GM19328 (cell line): Measurements from ENCODE around the gene CHAC2.
A peak's percentile ranks its signal among the peaks of the same experiment; 100 is the strongest.
"Not testable (repeated sequence)": the region's sequence is repeated elsewhere in the genome, so short reads cannot be mapped to it uniquely, and the experiment has no call there.

Experiments used
- ATAC-seq: cut with Tn5 transposase; IDR thresholded peaks from one replicate; pipeline ENCODE4 v1.9.1; 2021; ENCODE audit warnings: mild to moderate bottlenecking, moderate library complexity; ENCODE audit not compliant: unreplicated experiment

The CHAC2 gene

DNA sequence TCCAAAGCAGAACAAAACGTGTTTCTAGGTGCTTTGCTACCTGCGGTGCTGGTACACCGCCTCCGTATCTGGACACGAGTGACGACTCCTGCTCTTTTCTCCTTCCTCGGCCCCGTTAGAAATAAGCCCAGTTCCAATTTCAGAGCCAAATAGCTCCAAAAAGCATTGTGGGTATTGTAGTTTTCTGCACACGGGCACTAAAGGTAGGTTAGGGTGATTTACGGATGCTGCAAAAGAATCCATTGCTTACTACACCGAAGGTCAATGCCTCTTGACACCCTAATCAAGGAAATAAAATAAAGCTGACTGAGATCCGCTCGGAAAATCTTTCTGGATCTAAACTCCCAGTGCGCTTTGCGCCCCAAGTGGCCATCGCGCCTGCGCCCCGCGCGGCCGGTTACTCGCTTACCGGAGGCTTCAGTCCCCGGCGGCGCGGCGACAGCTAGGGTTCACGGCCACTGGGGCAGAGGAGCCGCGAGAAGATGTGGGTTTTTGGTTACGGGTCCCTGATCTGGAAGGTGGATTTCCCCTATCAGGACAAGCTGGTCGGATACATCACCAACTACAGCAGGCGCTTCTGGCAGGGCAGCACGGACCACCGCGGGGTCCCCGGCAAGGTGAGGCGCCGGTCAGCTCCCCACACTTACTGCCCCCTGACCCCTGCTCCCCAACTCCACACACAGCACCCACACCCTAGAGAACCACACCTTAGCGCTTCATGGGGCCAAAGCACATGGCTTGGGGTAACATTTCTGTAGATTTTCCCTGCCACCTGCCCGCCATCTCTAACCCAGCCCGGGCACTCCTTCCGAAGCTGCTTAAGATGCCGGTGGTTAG is at the start of gene CHAC2:
CHAC2 (plus strand) TSS at position 400 of the 837 bp plus-strand sequence; CDS start at position 483, 83 bp downstream.
- peak; percentile 90 for ATAC-seq

GRCh38 chr2:53720944-53721343 is 46.7 kb upstream of the CHAC2 start:
- not testable (repeated sequence) for ATAC-seq

GRCh38 chr2:53724536-53724935 is 43.1 kb upstream of the CHAC2 start:
- no peak for ATAC-seq

GRCh38 chr2:53725662-53726061 is 41.9 kb upstream of the CHAC2 start:
- no peak for ATAC-seq

DNA sequence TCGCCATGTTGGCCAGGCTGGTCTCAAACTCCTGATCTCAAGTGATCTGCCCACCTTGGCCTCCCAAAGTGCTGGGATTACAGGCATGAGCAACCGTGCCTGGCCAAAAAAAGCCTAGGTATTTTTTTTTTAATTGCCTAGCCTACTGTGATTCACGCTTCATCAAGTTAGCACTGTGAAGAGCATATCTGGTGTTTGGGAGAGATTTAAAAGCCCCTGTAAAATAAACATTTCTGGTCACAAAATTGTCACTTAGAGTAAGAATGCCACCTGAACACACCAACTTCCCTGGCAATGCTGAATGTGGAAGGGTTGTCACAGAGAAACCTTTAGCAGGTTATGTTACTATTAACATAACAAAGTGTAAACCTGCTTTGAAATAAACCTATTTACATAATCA is 39.7 kb upstream of the CHAC2 start:
- ATAC-seq = no peak

DNA sequence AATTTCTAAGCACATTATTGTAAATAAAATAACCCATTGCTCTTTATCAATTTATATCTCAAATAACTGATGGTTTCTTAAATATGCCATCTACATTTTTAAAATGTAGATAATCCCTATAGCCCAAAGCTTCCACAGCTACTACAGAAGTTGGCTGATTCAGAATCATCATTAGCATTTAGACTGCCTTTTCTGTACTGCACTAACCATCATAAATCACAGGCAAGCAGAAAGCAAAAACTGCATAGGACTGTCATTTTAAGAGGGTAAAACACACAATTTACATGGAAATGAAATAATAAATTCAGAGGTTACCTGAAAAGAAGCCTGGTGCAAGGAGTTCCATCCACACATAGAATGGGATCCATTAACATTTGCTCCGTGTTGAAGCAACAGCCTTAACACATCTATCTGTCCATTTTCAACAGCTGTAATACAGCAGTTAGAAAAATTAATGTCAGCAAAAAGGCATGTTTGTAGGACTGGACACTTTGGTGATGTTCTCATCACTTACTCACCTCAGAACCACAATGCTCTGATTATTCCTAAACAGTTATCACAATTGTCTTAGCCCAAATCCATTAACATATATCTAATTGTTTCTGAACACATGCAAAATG is 38.4 kb upstream of the CHAC2 start:
- ATAC-seq = no peak

- ATAC-seq = no peak
These were observed 30.5 kb upstream of the CHAC2 start for GRCh38 chr2:53737091-53737490.

DNA sequence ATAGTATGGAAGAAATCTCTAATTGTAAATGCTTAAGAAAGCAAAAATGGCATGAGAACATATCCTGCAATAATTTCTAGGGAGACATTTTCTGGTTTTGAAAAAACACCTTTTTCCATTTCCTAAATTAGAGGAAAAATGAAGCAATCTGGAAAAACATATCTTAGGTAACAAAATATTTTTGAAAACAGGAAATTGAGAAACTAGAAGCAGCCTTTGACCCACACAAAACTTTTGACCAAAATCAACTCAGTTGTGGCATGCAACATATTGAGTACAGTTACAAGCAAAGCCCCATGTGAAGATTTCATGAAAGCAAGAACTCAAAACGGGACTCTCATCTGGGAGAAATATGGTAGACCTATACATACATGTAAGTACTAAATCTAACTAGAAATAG is 28.6 kb upstream of the CHAC2 start:
- no peak for ATAC-seq

DNA sequence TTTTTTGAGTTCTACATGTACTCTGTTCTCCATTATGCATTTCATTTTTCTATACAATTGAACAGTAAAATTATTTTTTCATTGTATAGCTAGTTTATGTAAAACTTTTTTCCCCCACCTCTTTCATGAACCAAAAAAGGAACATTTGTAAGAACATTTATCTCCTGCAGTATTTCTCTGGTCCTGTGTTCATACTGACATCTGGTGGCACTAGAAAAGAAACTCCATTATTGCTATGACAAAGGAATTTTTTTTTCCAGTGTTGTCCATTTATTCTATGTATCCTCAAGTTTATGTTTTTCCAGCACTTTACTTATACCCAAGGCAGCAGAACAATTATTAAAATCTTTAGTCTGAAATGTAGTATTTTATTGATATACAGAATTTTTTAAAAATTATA is 27.4 kb upstream of the CHAC2 start:
- ATAC-seq = no peak

DNA sequence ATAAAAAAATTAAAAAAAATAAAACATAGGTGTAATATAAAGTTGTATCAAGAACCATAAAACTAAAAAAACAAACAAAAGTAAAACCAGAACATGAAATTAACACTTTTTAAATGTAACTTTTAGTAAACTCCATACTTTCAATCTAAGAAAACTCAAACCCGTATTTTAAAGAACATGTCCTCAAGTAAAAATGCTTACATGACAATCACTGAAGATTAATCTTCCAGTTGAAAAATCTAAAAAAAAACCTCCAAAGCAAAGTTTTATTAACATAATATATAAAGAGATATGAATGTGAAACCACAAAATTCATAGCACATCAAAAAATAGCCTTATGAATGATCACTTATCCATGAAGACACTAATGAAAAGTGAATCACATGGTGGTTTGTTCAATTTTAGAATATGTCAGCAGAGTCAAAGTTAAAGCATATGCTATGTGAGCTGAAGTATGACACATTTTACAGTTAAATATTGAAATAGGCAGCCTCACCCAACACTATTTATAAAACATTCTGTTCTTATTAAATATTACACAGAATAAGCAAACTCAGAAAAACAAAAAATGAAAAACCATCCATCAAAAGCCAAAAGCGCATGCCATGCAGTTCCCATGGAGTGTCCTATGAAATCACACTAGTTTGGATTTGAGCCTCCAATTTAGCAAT is 23.1 kb upstream of the CHAC2 start:
- no peak for ATAC-seq

DNA sequence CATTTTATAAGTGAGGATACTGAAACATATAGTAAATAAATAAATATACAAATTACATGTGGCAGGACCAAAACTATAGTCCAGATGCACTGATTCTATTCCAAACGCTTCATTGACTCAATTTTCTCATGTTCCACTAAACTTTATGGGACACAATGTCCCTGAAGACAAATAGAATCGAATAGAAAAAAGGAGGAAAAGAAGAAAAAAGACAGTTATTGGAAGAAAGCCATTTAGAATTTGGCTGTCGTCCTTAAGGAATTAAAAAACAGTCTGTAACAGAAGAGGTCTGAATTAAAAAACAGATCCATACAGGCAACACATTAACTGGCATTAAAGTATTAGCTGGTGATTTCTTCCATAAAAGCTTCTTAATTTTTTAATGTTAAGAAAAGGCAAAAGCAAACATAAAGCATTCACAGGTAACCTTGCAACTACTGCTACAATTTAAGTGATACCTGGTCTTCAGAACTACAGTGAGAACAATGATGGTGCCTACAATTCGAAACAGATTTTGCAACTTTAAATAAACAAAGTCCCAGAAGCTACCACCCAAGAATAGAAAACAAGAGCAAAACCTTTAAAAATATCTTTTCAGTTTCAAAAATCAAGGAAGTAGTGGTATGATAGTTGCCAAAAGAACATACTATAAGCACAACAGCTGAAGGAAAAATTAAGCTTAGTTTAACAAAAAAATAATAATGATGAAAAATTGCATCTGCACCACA is 17.4 kb upstream of the CHAC2 start:
- no peak for ATAC-seq

DNA sequence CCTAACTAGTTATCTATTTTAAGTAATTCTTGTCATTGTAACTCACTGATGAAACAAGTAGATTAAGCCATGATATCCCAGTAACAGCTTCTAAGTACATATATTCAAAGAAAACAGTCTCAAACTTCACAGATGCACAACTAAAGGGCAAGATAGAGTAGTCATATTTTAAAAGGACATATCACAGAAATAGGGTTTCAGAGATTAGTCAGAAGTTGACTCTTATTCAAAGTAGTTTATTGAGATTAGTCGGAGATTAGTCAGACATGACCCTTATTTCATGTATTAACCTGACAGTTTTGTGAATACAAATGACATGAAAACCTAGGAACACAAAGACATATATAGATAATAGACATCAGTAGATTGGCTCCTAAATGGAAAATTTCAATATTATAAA is 15.9 kb upstream of the CHAC2 start:
- ATAC-seq = peak; percentile 87

GRCh38 chr2:53752385-53752784 is 15.2 kb upstream of the CHAC2 start:
- no peak for ATAC-seq

GRCh38 chr2:53753041-53753440 is 14.6 kb upstream of the CHAC2 start:
- ATAC-seq = no peak

DNA sequence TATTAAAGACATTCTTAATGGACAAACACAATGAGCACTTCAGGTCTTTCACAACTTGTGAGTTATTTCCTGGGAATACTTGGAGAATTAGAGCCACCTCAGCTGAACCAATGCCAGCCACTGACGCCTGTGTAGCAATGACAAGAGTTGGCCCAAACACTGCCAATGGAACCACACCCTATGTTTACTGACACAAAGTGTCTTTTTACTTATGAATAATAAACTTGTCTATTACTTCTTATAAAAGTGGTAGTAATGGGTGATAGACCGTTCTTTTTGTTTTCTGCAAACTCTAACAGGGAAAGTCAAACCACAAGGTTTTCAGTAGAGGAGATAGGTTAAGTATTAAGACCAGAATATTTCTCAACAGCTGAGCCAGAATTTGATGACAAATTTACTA is 12.5 kb upstream of the CHAC2 start:
- no peak for ATAC-seq

DNA sequence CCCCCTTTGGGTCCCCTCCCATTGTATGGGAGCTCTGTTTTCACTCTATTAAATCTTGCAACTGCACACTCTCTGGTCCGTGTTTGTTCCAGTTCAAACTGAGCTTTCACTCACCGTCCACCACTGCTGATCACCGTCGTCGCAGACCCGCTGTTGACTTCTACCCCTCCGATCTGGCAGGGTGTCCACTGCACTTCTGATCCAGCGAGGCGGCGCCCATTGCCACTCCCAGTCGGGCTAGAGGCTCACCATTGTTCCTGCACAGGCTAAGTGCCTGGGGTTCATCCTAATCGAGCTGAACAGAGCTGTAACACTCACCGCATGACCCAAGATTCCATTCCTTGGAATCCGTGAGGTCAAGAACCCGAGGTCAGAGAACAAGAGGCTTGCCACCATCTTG is 11.0 kb upstream of the CHAC2 start:
- ATAC-seq = no peak

DNA sequence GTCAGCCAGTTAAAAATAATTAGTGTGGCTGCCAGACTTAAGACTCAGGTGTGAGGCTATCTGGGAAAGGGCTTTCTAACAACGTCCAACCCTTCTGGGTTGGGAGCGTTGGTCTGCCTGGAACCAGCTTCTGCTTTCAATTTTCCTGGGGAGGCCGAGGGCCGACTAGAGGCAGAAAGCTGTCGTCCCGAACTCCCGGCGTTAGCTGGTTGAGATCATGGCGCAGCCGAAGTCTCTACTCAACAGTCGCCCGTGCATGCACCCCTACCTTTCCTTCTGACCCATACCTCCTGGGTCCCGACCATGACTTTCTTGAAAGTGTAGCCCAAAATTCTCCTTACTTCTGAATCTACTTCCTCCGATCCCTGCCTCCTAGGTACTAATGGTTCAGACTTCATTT is 10.4 kb upstream of the CHAC2 start:
- ATAC-seq = not testable (repeated sequence)

DNA sequence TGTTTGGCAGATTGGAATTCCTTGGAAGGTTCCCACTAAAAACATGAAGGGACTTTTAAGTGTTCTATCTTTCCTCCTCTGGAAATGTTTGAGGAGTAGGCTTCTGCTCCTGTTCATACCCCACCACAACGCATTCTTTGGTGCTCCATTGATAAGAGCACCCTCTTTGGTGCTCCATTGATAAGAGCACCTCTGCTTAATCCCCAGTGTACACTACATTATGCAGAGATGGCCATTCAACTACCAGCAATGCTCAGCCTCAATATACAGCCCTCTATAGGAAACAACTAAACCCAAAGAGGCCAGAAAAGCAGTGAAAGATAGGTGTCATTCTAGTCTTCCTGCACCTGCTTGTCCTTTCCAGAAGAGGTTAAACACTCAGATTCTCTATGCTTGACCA is 1.8 kb upstream of the CHAC2 start:
- ATAC-seq = no peak

DNA sequence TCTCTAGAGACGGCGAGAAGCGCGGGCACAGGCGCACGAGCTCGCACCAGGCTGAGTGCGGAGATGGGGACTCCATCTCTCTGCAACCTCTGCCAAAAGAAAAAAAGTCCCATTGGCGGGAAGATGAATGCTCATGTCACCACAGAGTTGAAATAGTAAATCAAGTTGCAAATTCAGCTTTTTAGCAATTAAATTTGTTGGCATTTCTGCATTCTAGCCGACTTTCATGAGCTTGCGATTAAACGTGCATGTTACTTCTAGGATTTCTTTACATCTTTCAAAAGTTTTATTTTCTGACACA is 588 bp downstream of the CHAC2 start:
- ATAC-seq = peak; percentile 45

DNA sequence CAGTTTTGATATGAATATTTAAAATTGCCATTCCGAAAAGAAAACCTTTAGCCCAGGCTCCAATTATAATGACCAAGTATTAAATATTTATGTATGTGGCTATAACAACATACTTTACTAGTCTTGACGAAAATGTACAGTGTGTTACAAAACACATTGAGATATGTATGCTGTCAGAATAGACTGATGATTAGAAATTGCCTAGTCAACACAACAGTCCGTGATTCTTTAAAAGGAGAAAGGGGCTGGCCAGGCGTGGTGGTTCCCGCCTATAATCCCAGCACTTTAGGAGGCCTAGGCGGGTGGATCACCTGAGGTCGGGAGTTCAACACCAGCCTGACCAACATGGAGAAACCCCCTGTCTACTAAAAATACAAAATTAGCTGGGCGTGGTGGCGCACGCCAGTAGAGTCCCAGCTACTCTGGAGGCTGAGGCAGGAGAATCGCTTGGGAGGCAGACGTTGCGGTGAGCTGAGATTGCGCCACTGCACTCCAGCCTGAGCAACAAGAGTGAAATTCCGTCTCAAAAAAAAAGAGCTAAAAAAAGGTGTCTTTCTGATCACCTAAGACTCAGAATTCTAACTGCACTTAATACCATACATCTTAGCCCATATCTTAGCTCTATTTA is 1.8 kb downstream of the CHAC2 start:
- ATAC-seq = no peak

- ATAC-seq = no peak
These were observed 2.7 kb downstream of the CHAC2 start for GRCh38 chr2:53770264-53770663.
